ENCODE results near the gene TAS2R60. TPM values are rescaled to one million over a fixed set of nuclear protein-coding genes. Genes with fewer than 3 reads are reported as not detected.

The TAS2R60 gene
- total and polyA plus RNA-seq, 2 donors (not counting 3 experiments of a cell fraction or from before 2014, with no cell fraction given) = not detected

DNA sequence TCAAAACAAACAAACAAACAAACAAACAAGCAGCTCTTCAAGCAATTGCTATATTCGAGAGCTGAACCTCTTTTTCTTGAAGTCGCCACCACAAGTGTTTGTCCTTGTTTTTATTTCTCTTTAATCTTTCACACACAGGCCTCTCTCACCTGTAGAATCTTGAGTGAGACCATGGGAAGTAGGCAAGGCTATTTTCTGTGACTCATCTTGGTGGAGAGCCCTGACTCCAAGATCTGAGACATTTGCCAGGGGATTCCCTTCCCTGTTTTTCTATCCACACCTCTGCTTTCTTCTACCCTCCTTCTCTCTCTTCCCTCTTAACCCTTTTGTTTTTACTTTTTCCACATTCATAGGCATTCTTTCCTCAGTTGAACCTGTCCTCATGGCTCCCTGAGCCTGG is 8.0 kb upstream of the TAS2R60 start:
- Histone ChIP-seq H4K20me1 (replicated peaks; ENCODE audit: control insufficient read depth, extremely low read depth, insufficient read depth, low read length) (no peaks in the 10 kb centered on the region), H3K79me2 (ENCODE audit: control insufficient read depth, insufficient read depth, low read length) (no peaks in the 10 kb centered on the region), H3K9me3 (replicated peaks; ENCODE audit: control insufficient read depth, insufficient read depth, low read length) (no peaks in the 10 kb centered on the region), H3K36me3 (ENCODE audit: control insufficient read depth in 2 of 2, extremely low read depth in 1 of 2, insufficient read depth in 2 of 2, low read length in 2 of 2) (no peaks in the 10 kb centered on the region), H2AFZ (ENCODE audit: low read depth, low read length) (no peak overlapping the region), H3K27me3 (ENCODE audit: control insufficient read depth in 2 of 2, insufficient read depth in 2 of 2, low read length in 2 of 2) (no peaks in the 10 kb centered on the region), H3K27ac (ENCODE audit: insufficient read depth, low read depth, low read length) (no peak overlapping the region), H3K4me3 (replicated peaks in 1 of 3; ENCODE audit: insufficient read depth in 1 of 3, low read depth in 1 of 3, low read length in 3 of 3) (no peak overlapping the region), H3K4me2 (ENCODE audit: insufficient read depth, low read length) (no peak overlapping the region), H3K9ac (replicated peaks; ENCODE audit: extremely low read depth, insufficient read depth, low read length) (no peak overlapping the region), H3K9me1 (replicated peaks; ENCODE audit: control insufficient read depth, extremely low read depth, insufficient read depth, low read length) (no peaks in the 10 kb centered on the region), H3K4me1 (ENCODE audit: control insufficient read depth, extremely low read depth, insufficient read depth, low read length) (peaks cover 30% of the 10 kb centered on the region)
- FAIRE-seq = no peak
- intact Hi-C loops (cut with micrococcal nuclease) (no loop called here), dilution Hi-C loops (cut with MboI; ENCODE audit: extremely low pct_ligation_motif_present, low sequenced_read_pairs) (no loop called here)
- ChIA-PET CTCF (interaction anchor here (1.8 kb wide), 1 partner anchor 46 kb away, joined by 5 read pairs; no protein-coding TSS in a partner anchor), POLR2A (no interaction called here)
- no peak for DNase-seq (ENCODE audit: low read depth, low spot score)
- BruUV-seq (replicated peaks) = no TSS peak
- TF ChIP-seq, protein P1, sequence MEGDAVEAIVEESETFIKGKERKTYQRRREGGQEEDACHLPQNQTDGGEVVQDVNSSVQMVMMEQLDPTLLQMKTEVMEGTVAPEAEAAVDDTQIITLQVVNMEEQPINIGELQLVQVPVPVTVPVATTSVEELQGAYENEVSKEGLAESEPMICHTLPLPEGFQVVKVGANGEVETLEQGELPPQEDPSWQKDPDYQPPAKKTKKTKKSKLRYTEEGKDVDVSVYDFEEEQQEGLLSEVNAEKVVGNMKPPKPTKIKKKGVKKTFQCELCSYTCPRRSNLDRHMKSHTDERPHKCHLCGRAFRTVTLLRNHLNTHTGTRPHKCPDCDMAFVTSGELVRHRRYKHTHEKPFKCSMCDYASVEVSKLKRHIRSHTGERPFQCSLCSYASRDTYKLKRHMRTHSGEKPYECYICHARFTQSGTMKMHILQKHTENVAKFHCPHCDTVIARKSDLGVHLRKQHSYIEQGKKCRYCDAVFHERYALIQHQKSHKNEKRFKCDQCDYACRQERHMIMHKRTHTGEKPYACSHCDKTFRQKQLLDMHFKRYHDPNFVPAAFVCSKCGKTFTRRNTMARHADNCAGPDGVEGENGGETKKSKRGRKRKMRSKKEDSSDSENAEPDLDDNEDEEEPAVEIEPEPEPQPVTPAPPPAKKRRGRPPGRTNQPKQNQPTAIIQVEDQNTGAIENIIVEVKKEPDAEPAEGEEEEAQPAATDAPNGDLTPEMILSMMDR (IDR thresholded peaks at IDR 0.05; ENCODE audit: extremely low read depth in 1 of 2, insufficient read depth in 1 of 2, low read depth in 1 of 2, low read length in 2 of 2) = no peak
- no peak for TF ChIP-seq GATA2 (IDR thresholded peaks at IDR 0.05; ENCODE audit: insufficient read depth, insufficient read length, low read depth, low read length)
- TF ChIP-seq MYC (IDR thresholded peaks at IDR 0.05; ENCODE audit: low read depth, low read length) = no peak
- no peak for TF ChIP-seq POLR2AphosphoS5 (IDR thresholded peaks at IDR 0.05; ENCODE audit: insufficient read depth, low read depth, low read length)
- TF ChIP-seq, protein P2, sequence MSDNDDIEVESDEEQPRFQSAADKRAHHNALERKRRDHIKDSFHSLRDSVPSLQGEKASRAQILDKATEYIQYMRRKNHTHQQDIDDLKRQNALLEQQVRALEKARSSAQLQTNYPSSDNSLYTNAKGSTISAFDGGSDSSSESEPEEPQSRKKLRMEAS (IDR thresholded peaks at IDR 0.05; ENCODE audit: insufficient read depth, insufficient read length) = no peak
- TF ChIP-seq EZH2 (IDR thresholded peaks at IDR 0.05; ENCODE audit: borderline replicate concordance, low read depth, low read length, severe bottlenecking) = no peak
- no peak for TF ChIP-seq FOS (IDR thresholded peaks at IDR 0.05; ENCODE audit: borderline replicate concordance, insufficient read depth, low read length)
- no peak for TF ChIP-seq JUN (IDR thresholded peaks at IDR 0.05; ENCODE audit: borderline replicate concordance, insufficient read depth, insufficient read length, low read depth)
- TF ChIP-seq POLR2A (IDR thresholded peaks at IDR 0.05; ENCODE audit: low read depth, low read length) = no peak
